OCI-LY1 (cell line): Measurements from ENCODE around the gene LLGL2.

Experiments used
- H2AFZ ChIP-seq: fragments of 200-600 bp; sonication (generic), shearing (Covaris generic); 2 replicates; pipeline ENCODE4 v1.6.0; 2014; ENCODE audit warnings: antibody characterized with exemption, mild to moderate bottlenecking, low read length
- H3F3A ChIP-seq: fragments of 200-600 bp; sonication (generic), shearing (Covaris generic); 2 replicates; pipeline ENCODE4 v1.6.0; 2014; ENCODE audit warnings: mild to moderate bottlenecking, antibody characterized with exemption, low read length, moderate library complexity; ENCODE audit not compliant: insufficient read depth
- H3K27ac ChIP-seq: fragments of 200-600 bp; sonication (generic); 2 replicates; pipeline ENCODE4 v1.5.1; 2014; ENCODE audit warnings: low read length, mixed run types, mild to moderate bottlenecking, low read depth; ENCODE audit not compliant: poor library complexity, severe bottlenecking
- H3K27me3 ChIP-seq: fragments of 200-600 bp; sonication (generic); 2 replicates; pipeline ENCODE4 v1.6.0; 2014; ENCODE audit warnings: antibody characterized with exemption, mild to moderate bottlenecking, low read length, moderate library complexity; ENCODE audit not compliant: insufficient read depth
- H3K36me3 ChIP-seq: fragments of 200-600 bp; sonication (generic); 2 replicates; pipeline ENCODE4 v1.6.1; 2014; ENCODE audit warnings: mild to moderate bottlenecking, antibody characterized with exemption, low read length, moderate library complexity, mixed read lengths; ENCODE audit not compliant: insufficient read depth
- H3K4me1 ChIP-seq: fragments of 200-600 bp; sonication (generic); 2 replicates; pipeline ENCODE4 v1.5.1; 2014; ENCODE audit warnings: mild to moderate bottlenecking, low read length, moderate library complexity; ENCODE audit not compliant: insufficient read depth, severe bottlenecking
- H3K4me2 ChIP-seq: fragments of 200-600 bp; sonication (generic), shearing (Covaris generic); 2 replicates; pipeline ENCODE4 v1.6.1; 2014; ENCODE audit warnings: low read length
- H3K4me3 ChIP-seq: fragments of 200-600 bp; sonication (generic); 2 replicates; pipeline ENCODE4 v1.5.1; 2014; ENCODE audit warnings: low read length, low read depth, mild to moderate bottlenecking, mixed read lengths; ENCODE audit not compliant: poor library complexity, severe bottlenecking
- H3K79me2 ChIP-seq: fragments of 200-600 bp; shearing (Covaris generic); 2 replicates; pipeline ENCODE4 v1.6.1; 2016; ENCODE audit warnings: mixed run types, low read length, mixed read lengths; ENCODE audit not compliant: insufficient read depth
- H3K9ac ChIP-seq: fragments of 200-600 bp; sonication (generic), shearing (Covaris generic); 2 replicates; pipeline ENCODE4 v1.6.1; 2014; ENCODE audit warnings: mild to moderate bottlenecking, low read length, mixed read lengths
- H3K9me2 ChIP-seq: fragments of 200-600 bp; sonication (generic), shearing (Covaris generic); 2 replicates; pipeline ENCODE4 v1.6.1; 2014; ENCODE audit warnings: low read depth, mild to moderate bottlenecking, low read length, mixed read lengths
- H3K9me3 ChIP-seq: fragments of 200-600 bp; shearing (Covaris generic); 2 replicates; pipeline ENCODE4 v1.6.1; 2014; ENCODE audit warnings: low read length, mixed read lengths
- H4K20me1 ChIP-seq: fragments of 200-600 bp; sonication (generic), shearing (Covaris generic); 2 replicates; pipeline ENCODE4 v1.6.0; 2016; ENCODE audit warnings: mild to moderate bottlenecking, low read length; ENCODE audit not compliant: insufficient read depth
- EZH2 ChIP-seq: fragments of 200-600 bp; sonication (generic), shearing (Covaris generic); IDR thresholded peaks from 2 replicates; pipeline ENCODE4 v1.8.0; 2017; ENCODE audit warnings: borderline replicate concordance, mixed run types, mild to moderate bottlenecking, antibody characterized with exemption, low read length, moderate library complexity, mixed read lengths
- TF ChIP-seq, protein P1 (sequence below): fragments of 200-600 bp; sonication (generic), shearing (Covaris generic); IDR thresholded peaks from 2 replicates; pipeline ENCODE4 v1.5.1; 2017; ENCODE audit warnings: mild to moderate bottlenecking, antibody characterized with exemption, low read length, moderate library complexity, mixed read lengths

The LLGL2 gene

GRCh38 chr17:75542229-75542628 lies 16.7 kb downstream of the LLGL2 start:
- no peaks in the 10 kb centered on the region for H4K20me1 ChIP-seq
- no peaks in the 10 kb centered on the region for H3K79me2 ChIP-seq
- TF ChIP-seq, protein P1, sequence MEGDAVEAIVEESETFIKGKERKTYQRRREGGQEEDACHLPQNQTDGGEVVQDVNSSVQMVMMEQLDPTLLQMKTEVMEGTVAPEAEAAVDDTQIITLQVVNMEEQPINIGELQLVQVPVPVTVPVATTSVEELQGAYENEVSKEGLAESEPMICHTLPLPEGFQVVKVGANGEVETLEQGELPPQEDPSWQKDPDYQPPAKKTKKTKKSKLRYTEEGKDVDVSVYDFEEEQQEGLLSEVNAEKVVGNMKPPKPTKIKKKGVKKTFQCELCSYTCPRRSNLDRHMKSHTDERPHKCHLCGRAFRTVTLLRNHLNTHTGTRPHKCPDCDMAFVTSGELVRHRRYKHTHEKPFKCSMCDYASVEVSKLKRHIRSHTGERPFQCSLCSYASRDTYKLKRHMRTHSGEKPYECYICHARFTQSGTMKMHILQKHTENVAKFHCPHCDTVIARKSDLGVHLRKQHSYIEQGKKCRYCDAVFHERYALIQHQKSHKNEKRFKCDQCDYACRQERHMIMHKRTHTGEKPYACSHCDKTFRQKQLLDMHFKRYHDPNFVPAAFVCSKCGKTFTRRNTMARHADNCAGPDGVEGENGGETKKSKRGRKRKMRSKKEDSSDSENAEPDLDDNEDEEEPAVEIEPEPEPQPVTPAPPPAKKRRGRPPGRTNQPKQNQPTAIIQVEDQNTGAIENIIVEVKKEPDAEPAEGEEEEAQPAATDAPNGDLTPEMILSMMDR, result no peak
- TF ChIP-seq EZH2, result no peak
- no peak overlapping the region for H3K9ac ChIP-seq
- H3K27me3 ChIP-seq, result 0 out of 2 replicates have a peak, but pooled peaks cover 5% of the 10 kb centered on the region
- H3K36me3 ChIP-seq, result no peaks in the 10 kb centered on the region
- H3K27ac ChIP-seq, result no peak overlapping the region
- H3K9me2 ChIP-seq, result no peaks in the 10 kb centered on the region
- no peak overlapping the region for H2AFZ ChIP-seq
- H3K9me3 ChIP-seq, result no peaks in the 10 kb centered on the region
- no peak overlapping the region for H3K4me3 ChIP-seq
- H3F3A ChIP-seq, result no peaks in the 10 kb centered on the region
- no peak overlapping the region for H3K4me2 ChIP-seq
- no peaks in the 10 kb centered on the region for H3K4me1 ChIP-seq

GRCh38 chr17:75542728-75543336 lies 17.3 kb downstream of the LLGL2 start:
- Histone ChIP-seq H2AFZ (no peak overlapping the region), H3K9ac (no peak overlapping the region), H3K27ac (no peak overlapping the region), H3K79me2 (no peaks in the 10 kb centered on the region), H3F3A (no peaks in the 10 kb centered on the region), H3K27me3 (0 out of 2 replicates have a peak, but pooled peaks cover 5% of the 10 kb centered on the region), H3K4me1 (no peaks in the 10 kb centered on the region), H3K4me2 (no peak overlapping the region), H3K4me3 (no peak overlapping the region), H3K9me2 (no peaks in the 10 kb centered on the region), H3K36me3 (no peaks in the 10 kb centered on the region), H3K9me3 (no peaks in the 10 kb centered on the region), H4K20me1 (no peaks in the 10 kb centered on the region)
- no peak for TF ChIP-seq EZH2
- TF ChIP-seq, protein P1, result no peak

DNA sequence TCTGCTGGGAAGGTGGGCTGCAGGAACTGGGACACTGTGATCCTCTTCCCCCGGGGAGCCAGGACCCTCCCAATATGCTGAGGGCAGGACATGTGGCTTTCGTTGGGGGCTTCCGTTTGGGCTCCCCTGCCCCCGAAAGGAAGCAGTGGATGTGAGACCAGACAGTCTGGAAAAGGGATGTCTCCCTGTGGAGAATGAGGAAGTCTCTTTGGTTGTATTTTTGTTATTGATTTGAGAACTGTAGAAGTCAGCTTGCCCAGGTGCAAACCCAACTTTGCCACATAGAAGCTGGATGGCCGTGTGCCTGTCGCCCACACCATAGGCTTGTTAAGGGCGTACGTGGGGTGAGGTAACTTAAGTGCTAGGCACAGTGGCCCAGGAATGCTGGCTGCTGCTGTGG lies 18.8 kb downstream of the LLGL2 start:
- H3K4me1 ChIP-seq, result no peaks in the 10 kb centered on the region
- TF ChIP-seq EZH2, result no peak
- TF ChIP-seq, protein P1, result no peak
- no peaks in the 10 kb centered on the region for H3K9me2 ChIP-seq
- no peak overlapping the region for H3K4me3 ChIP-seq
- 0 out of 2 replicates have a peak, but pooled peaks cover 5% of the 10 kb centered on the region for H3K27me3 ChIP-seq
- no peak overlapping the region for H3K4me2 ChIP-seq
- H4K20me1 ChIP-seq, result no peaks in the 10 kb centered on the region
- no peaks in the 10 kb centered on the region for H3K79me2 ChIP-seq
- H3K9me3 ChIP-seq, result no peaks in the 10 kb centered on the region
- H3F3A ChIP-seq, result no peaks in the 10 kb centered on the region
- H3K27ac ChIP-seq, result no peak overlapping the region
- H3K9ac ChIP-seq, result no peak overlapping the region
- H2AFZ ChIP-seq, result no peak overlapping the region
- H3K36me3 ChIP-seq, result no peaks in the 10 kb centered on the region
